Erythroblast (primary cell): ENCODE measurements around the gene ASAP3.
"Not testable (repeated sequence)": the region's sequence is repeated elsewhere in the genome, so short reads cannot be mapped to it uniquely, and the experiment has no call there.

Experiments used
- DNase-seq, 2 experiments: peaks; one replicate each; lab custom pipeline; 2025; lab: John Stamatoyannopoulos, UW
- GATA1 ChIP-seq: IDR thresholded peaks from 2 replicates; pipeline ENCODE4 v1.6.1; 2011; ENCODE audit warnings: low read depth, mild to moderate bottlenecking, control low read depth, low read length, moderate library complexity
- POLR2A ChIP-seq: IDR thresholded peaks from 2 replicates; pipeline ENCODE4 v1.6.1; 2011; ENCODE audit warnings: mild to moderate bottlenecking, low read length

ASAP3 gene

GRCh38 chr1:23525558-23526250 lies 41.7 kb upstream of the ASAP3 start:
- peak in 1 of 2 experiments; percentile 46 for DNase-seq
- TF ChIP-seq POLR2A (no peak), GATA1 (no peak)

GRCh38 chr1:23524716-23525401 lies 40.9 kb upstream of the ASAP3 start:
- TF ChIP-seq POLR2A, result peak; percentile 61
- TF ChIP-seq GATA1, result peak; percentile 71
- peak; percentile 97 to 98 for DNase-seq

GRCh38 chr1:23524163-23524562 lies 40.2 kb upstream of the ASAP3 start:
- TF ChIP-seq POLR2A, result no peak
- TF ChIP-seq GATA1, result no peak
- peak in 1 of 2 experiments; percentile 40 for DNase-seq

DNA sequence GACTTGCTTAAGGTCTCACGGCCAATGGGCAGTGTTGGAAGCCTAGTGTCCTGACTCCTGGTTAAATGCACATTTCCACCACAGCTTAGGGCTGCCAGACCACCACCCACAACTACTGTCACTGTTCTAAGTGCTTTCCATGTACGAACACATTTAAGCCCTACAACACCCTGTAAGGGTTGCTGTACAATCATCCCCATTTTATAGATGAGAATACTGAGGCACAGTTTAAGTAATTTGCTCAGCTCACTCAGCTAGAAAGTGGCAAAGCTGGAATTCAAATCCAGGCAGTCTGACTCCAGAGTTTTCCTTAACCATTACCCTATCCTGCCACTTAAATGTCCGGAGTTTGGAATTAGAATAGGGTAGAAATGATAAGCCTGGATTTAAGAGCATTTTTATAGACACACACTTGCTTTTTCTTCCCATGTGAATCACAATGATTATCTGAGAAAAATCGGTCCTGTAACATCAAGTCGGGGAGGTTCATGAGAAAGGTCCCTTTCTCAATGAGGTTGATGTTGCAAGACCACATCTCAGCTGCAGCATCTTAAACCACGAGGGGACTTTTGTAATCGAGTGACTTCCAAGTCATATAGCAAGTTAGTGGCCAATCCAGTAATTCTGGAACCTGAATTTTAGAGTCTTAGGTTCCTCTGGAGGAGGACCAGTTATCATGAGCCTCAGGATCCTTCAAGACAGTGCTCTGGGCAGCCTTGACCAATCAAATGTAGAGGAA lies 38.4 kb upstream of the ASAP3 start:
- TF ChIP-seq GATA1, result no peak
- TF ChIP-seq POLR2A, result no peak
- peak in 1 of 2 experiments; percentile 23 for DNase-seq

DNA sequence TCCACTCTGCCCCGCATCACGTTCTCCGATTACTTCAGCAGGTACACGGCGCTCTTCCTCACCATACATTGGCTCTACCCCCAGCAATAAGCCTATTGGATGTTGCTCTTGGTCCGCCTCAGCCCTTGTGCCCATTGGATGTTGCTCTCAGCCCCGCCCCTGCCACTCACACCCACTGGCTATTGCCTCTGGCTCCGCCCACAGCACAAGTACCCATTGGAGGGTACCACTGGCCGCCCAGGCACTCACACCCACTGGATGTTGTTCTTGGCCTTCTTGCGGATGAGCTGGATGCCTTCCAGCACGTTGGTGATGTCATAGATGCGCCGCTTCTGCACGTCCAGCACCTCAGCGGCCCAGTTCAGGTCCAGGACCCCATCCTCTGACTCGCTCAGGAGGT lies 37.6 kb upstream of the ASAP3 start:
- DNase-seq, result peak in 1 of 2 experiments; percentile 59
- TF ChIP-seq GATA1 (no peak), POLR2A (no peak)

DNA sequence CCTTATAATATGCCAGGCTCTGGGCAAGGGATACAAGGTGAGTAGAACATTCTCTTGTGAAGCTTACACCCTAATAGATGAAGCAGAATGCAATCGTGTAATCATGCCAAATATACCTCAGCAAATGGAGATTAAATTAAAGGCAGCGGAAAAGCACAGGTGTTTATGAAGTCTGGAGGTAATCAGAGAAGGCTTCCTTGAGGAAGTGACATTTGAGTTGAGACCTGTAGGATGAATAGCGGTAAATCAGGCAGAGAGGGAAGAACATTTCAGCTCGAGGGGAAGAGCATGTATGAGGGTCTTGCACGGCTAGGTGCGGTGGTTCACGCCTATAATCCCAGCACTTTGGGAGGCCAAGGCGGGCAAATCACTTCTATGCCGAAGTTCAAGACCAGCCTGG lies 33.6 kb upstream of the ASAP3 start:
- DNase-seq, result no peak
- TF ChIP-seq POLR2A, result no peak
- no peak for TF ChIP-seq GATA1

DNA sequence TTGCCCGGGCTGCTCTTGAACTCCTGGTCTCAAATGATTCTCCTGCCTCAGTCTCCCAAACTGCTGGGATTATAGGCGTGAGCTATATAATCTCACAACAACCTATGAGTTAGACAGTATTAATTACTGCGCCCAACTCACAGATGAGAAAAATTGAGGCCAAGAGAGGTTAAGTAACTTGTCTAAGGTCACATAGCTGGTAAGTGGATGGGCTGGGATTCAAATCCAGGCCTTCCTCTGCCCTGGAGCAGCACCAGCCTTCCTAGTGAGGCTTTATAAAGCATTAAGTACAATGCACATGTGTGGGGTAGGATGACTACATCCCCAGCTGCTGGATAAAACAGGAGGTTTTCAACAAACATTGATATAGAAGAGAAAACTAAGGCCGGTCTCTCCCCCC lies 31.9 kb upstream of the ASAP3 start:
- TF ChIP-seq GATA1 (no peak), POLR2A (no peak)
- DNase-seq, result no peak

DNA sequence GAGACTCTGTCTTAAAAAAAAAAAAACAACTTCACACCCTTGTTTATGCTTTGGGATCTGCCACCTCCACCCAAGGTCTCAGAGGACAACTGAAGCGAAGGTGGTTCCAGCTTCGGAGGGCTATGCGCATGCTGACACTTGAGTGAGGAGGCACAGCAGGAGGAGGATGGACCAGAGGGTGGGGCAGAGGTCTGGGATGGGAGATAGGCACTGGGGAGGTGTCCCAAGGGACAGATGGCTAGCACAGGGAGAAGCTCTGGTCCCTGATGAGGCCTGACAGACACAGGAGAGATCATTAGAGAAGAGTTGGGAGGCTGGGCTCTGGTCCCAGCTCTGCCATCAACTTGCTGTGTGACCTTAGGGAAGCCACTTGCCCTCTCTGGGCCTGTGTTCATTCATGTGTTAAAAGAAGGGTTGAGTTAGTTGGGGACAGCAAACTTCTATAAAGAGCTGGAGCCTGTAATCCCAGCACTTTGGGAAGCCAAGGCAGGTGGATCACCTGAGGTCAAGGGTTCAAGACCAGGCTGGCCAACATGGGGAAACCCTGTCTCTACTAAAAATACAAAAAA lies 30.2 kb upstream of the ASAP3 start:
- TF ChIP-seq POLR2A (peak; percentile 39), GATA1 (no peak)

DNA sequence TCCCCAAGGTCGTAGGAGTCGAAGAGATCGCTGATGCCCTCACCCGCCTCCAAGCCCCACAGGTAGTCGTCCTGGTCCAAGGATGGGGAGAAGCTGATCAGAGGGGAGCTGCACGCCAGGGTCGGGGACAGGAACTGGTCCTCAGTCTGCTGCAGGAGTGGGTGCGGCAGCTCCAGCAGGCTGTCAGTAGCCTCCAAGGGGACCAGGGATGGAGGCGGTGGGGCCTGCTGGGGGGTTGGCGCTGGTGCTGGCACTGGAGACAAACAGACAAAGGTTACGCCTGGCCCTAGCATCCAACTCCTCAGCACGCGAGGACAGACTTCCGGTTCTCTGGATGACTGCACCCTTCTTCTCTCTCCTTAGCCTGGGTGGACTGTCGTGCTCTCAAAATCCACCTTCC lies 25.9 kb upstream of the ASAP3 start:
- no peak for DNase-seq
- no peak for TF ChIP-seq POLR2A

More for the DNA sequence above, 30.2 kb upstream of the ASAP3 start:
- DNase-seq, result peak in 1 of 2 experiments; percentile 70

DNA sequence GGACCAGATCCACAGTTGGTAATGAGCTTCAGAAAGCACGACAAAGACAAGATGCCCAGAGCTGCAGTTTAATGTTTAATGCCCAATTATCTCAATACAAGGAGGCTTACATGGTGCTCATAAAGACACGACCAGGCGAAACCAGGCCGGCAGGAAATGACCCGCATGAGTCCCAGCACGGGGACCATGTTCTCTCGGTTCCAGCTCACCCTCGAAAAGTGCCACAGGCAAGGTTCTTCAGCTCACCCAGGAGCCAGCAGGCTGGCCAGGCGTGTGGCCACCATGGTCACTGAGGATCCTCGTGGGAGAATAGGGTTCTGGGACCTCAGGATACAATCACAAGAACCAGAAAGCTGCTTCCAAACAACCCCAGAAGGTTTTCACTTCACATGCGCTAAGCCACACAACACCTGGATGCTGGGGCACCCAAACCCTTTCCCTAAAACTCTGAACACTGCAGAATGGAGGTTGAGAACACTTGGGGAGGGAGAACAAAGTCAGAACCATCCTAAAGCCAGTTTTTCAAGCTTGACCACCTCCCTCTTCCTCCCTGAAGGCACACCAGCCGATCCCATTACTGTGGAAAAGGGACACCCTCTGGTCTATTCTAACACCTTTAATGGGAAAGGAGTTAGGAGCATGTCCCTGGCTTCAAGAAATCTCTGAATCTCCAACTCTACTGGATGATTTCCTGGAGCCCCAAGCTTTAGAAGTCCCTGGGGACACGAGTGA lies 22.6 kb upstream of the ASAP3 start:
- no peak for TF ChIP-seq POLR2A
- no peak for TF ChIP-seq GATA1
- no peak for DNase-seq

DNA sequence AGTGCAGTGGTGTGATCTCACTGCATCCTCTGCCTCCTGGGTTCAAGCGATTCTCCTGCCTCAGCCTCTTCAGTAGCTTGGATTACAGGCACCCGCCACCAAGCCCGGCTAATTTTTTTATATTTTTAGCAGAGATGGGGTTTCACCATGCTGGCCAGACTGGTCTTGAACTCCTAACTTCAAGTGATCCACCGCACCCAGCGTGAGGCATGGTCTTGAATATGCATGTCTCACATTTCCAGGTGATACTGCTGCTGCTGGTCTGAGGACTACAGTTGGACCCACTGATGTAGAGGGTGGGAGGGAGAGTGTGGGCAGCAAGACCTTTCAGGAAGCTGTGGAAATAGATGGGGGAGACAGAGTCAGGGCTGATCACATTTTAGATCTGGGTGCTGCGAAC lies 21.9 kb upstream of the ASAP3 start:
- TF ChIP-seq GATA1 (no peak), POLR2A (no peak)
- no peak for DNase-seq

DNA sequence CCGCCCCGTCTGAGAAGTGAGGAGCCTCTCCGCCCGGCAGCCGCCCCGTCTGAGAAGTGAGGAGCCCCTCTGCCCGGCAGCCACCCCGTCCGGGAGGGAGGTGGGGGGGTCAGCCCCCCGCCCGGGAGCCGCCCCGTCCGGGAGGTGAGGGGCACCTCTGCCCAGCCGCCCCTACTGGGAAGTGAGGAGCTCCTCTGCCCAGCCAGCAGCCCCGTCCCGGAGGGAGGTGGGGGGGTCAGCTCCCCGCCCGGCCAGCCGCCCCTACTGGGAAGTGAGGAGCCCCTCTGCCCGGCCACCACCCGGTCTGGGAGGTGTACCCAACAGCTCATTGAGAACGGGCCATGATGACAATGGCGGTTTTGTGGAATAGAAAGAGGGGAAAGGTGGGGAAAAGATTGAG lies 20.2 kb upstream of the ASAP3 start:
- not testable (repeated sequence) for DNase-seq

- no peak for DNase-seq
- TF ChIP-seq GATA1 (no peak), POLR2A (no peak)
Measured at GRCh38 chr1:23502951-23503350, 19.0 kb upstream of the ASAP3 start.

GRCh38 chr1:23500466-23500865 lies 16.5 kb upstream of the ASAP3 start:
- TF ChIP-seq POLR2A (no peak), GATA1 (no peak)
- DNase-seq, result no peak
